ENCODE data around the gene ZNF653. TPM values are rescaled to one million over a fixed set of nuclear protein-coding genes. Genes with fewer than 3 reads are reported as not detected.
"Not testable (repeated sequence)": the region's sequence is repeated elsewhere in the genome, so short reads cannot be mapped to it uniquely, and the experiment has no call there.

The ZNF653 gene
- total RNA-seq, 1 donor from 2014 or later, result 14.1 TPM

DNA sequence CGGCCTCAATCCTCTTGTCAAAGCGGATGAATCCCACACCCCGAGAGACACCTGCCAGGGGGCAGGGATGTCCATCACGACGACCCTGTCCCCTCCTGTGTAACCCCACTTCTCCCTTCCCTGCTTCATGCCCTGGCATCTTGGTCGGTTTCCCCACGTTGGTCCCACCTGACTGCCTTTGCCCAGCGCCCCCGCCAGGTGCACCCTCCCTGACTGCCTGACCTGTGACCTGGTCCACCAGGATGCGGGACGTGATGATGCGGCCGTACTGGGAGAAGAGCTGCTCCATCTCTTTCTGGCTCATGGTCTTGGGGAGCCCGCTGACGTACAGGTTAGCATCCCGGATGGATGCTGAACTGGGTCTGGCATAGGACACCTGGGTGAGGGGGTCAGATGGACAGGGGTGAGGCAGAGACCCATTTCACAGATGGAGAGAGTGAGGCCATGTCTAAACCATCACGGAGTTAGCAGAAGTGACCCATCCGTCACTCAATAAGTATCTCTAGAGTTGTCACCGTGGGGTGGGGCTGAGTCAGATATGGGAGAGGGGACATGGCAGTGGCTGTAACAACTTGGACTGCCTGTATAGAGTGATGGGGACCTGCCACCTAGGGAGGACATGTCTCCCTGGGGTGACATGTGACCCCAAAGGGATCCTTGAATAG, 47.3 kb downstream of the ZNF653 start:
- ATAC-seq (ENCODE audit: low read depth) (no peak), DNase-seq (no peak)
- Mint-ChIP-seq H3K9me3 (no peaks in the 10 kb centered on the region), H3K27me3 (peaks cover 8% of the 10 kb centered on the region), H3K4me1 (peaks cover under 1% of the 10 kb centered on the region), H3K36me3 (ENCODE audit: low read depth) (no peaks in the 10 kb centered on the region), H3K27ac (no peak overlapping the region), H3K4me3 (no peak overlapping the region)
- TF ChIP-seq, protein P1, sequence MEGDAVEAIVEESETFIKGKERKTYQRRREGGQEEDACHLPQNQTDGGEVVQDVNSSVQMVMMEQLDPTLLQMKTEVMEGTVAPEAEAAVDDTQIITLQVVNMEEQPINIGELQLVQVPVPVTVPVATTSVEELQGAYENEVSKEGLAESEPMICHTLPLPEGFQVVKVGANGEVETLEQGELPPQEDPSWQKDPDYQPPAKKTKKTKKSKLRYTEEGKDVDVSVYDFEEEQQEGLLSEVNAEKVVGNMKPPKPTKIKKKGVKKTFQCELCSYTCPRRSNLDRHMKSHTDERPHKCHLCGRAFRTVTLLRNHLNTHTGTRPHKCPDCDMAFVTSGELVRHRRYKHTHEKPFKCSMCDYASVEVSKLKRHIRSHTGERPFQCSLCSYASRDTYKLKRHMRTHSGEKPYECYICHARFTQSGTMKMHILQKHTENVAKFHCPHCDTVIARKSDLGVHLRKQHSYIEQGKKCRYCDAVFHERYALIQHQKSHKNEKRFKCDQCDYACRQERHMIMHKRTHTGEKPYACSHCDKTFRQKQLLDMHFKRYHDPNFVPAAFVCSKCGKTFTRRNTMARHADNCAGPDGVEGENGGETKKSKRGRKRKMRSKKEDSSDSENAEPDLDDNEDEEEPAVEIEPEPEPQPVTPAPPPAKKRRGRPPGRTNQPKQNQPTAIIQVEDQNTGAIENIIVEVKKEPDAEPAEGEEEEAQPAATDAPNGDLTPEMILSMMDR (IDR thresholded peaks at IDR 0.05), result no peak
- ChIA-PET CTCF (no interaction called here), POLR2A (no interaction called here)
- intact Hi-C loops (cut with micrococcal nuclease), result no loop called here

DNA sequence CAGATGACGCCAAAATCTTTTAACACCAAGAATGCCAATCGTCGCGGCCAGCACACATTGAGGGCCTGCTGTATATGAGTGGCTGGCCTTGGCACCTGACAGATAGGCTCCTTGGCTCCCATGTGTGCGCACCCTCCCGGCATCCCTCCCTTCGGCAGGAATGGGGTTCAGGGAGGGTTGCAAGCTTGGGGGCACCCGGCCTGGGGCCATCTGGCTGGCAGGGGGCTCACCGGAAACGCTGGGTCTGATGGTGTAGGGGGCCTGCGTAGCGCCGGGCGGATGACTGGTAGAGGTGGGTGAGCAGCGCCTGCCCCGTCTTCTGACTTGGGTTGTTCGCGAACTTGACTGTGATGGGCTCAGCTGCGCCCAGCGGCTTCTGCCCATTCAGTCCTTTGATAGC, 47.8 kb downstream of the ZNF653 start:
- no peak for DNase-seq
- ChIA-PET CTCF (no interaction called here), POLR2A (no interaction called here)
- no peak overlapping the region for H3K4me3 Mint-ChIP-seq
- H3K9me3 Mint-ChIP-seq, result no peaks in the 10 kb centered on the region
- no peak for ATAC-seq (ENCODE audit: low read depth)
- TF ChIP-seq, protein P1 (IDR thresholded peaks at IDR 0.05), result no peak
- peaks cover 8% of the 10 kb centered on the region for H3K27me3 Mint-ChIP-seq
- H3K27ac Mint-ChIP-seq, result no peak overlapping the region
- H3K4me1 Mint-ChIP-seq, result peaks cover 2% of the 10 kb centered on the region
- no peaks in the 10 kb centered on the region for H3K36me3 Mint-ChIP-seq (ENCODE audit: low read depth)
- intact Hi-C loops (cut with micrococcal nuclease), result no loop called here

DNA sequence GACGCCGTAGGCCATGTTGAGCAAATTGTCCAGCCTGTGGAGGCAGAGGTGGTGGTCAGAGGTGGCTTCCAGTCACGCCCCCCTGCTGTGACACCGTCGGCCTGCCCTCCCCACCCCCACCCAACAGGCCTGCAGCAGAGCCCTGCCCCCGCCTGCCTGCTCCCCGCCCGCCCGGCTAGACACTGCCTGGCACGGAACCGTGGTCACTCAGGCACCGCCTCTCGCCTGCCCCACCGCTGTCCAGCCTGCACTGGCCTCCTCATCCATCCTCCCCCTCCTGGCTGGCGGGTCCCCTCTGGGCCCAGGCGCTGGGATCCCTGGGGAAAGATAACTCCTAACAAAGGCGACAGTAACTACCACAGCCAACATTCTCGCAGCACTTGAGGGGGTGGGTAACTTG, 48.5 kb downstream of the ZNF653 start:
- TF ChIP-seq, protein P1 (IDR thresholded peaks at IDR 0.05), result no peak
- H3K27ac Mint-ChIP-seq, result no peak overlapping the region
- H3K9me3 Mint-ChIP-seq, result no peaks in the 10 kb centered on the region
- ATAC-seq (ENCODE audit: low read depth) (no peak), DNase-seq (no peak)
- intact Hi-C loops (cut with micrococcal nuclease), result no loop called here
- H3K4me1 Mint-ChIP-seq, result peaks cover 5% of the 10 kb centered on the region
- H3K27me3 Mint-ChIP-seq, result peaks cover 8% of the 10 kb centered on the region
- no peak overlapping the region for H3K4me3 Mint-ChIP-seq
- CTCF ChIA-PET, result interaction anchor here (1.3 kb wide), 1 partner anchor 76 kb away, joined by 3 read pairs; no protein-coding TSS in a partner anchor
- POLR2A ChIA-PET, result no interaction called here
- H3K36me3 Mint-ChIP-seq (ENCODE audit: low read depth), result no peaks in the 10 kb centered on the region

DNA sequence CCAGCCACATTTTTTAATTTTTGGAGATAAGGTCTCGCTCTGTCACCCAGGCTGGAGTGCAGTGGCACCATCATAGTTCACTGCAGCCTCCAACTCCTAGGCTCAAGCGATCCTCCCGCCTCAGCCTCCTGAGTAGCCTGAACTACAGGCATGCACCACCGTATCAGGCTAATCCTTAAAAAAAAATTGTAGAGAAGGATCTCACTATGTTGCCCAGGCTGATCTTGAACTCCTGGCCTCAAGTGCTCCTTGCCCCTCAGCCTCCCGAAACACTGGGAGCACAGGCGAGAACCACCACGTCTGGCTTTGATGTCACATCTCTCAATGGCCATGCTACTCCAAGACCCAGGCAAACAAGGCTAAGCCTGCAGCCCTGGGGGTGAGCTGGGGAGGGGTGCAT, 49.0 kb downstream of the ZNF653 start:
- CTCF ChIA-PET, result interaction anchor here (1.3 kb wide), 1 partner anchor 75 kb away, joined by 3 read pairs; no protein-coding TSS in a partner anchor
- TF ChIP-seq, protein P1 (IDR thresholded peaks at IDR 0.05), result no peak
- ATAC-seq (ENCODE audit: low read depth) (no peak), DNase-seq (no peak)
- intact Hi-C loops (cut with micrococcal nuclease), result no loop called here
- POLR2A ChIA-PET, result interaction anchor here (0.6 kb wide), 1 partner anchor 1262 kb away, joined by 3 read pairs; no protein-coding TSS in a partner anchor
- no peaks in the 10 kb centered on the region for H3K9me3 Mint-ChIP-seq
- peaks cover 8% of the 10 kb centered on the region for H3K27me3 Mint-ChIP-seq
- H3K27ac Mint-ChIP-seq, result no peak overlapping the region
- H3K36me3 Mint-ChIP-seq (ENCODE audit: low read depth), result no peaks in the 10 kb centered on the region
- no peak overlapping the region for H3K4me3 Mint-ChIP-seq
- H3K4me1 Mint-ChIP-seq, result peaks cover 7% of the 10 kb centered on the region

DNA sequence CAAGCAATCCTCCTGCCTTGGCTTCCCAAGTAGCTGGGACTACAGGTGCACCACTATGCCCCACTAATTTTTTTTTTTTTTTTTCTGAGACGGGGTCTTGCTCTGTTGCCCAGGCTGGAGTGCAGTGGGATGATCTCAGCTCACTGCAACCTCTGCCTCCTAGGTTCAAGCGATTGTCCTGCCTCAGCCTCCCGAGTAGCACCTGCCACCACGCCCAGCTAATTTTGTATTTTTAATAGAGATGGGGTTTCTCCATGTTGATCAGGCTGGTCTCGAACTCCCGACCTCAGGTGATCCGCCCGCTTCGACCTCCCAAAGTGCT, 50.4 kb downstream of the ZNF653 start:
- H3K4me1 Mint-ChIP-seq; H3K9me3 Mint-ChIP-seq; H3K27me3 Mint-ChIP-seq; DNase-seq; CTCF ChIA-PET; H3K36me3 Mint-ChIP-seq (ENCODE audit: low read depth); H3K27ac Mint-ChIP-seq; H3K4me3 Mint-ChIP-seq; ATAC-seq (ENCODE audit: low read depth); intact Hi-C loops (cut with micrococcal nuclease): not testable (repeated sequence)
- POLR2A ChIA-PET, result interaction anchor here (0.7 kb wide), 1 partner anchor 23 kb away, joined by 3 read pairs; no protein-coding TSS in a partner anchor
